Endothelial cell (in vitro differentiated cells): ENCODE results near the gene PCLO. TPM values are rescaled to one million over a fixed set of nuclear protein-coding genes. Genes with fewer than 3 reads are reported as not detected.
A peak's percentile ranks its signal among the peaks of the same experiment; 100 is the strongest.
"Not testable (repeated sequence)": the region's sequence is repeated elsewhere in the genome, so short reads cannot be mapped to it uniquely, and the experiment has no call there.

Experiments
- DNase-seq: peaks from one replicate; pipeline ENCODE4 v3.0.0; 2021; ENCODE audit warnings: low spot score
- H3K27ac Mint-ChIP-seq: one replicate; pipeline ENCODE4 v1.8.0; 2021; ENCODE audit warnings: mixed read lengths, inconsistent platforms; ENCODE audit not compliant: unreplicated experiment
- H3K27me3 Mint-ChIP-seq: one replicate; pipeline ENCODE4 v1.8.0; 2021; ENCODE audit warnings: mild to moderate bottlenecking, moderate library complexity, mixed read lengths, inconsistent platforms; ENCODE audit not compliant: unreplicated experiment
- H3K36me3 Mint-ChIP-seq: one replicate; pipeline ENCODE4 v1.8.0; 2021; ENCODE audit warnings: mild to moderate bottlenecking, low read depth, mixed read lengths, inconsistent platforms; ENCODE audit not compliant: unreplicated experiment
- H3K4me1 Mint-ChIP-seq: one replicate; pipeline ENCODE4 v1.8.0; 2021; ENCODE audit warnings: mild to moderate bottlenecking, mixed read lengths, inconsistent platforms; ENCODE audit not compliant: unreplicated experiment
- H3K4me3 Mint-ChIP-seq: one replicate; pipeline ENCODE4 v1.8.0; 2021; ENCODE audit warnings: mild to moderate bottlenecking, mixed read lengths, inconsistent platforms; ENCODE audit not compliant: unreplicated experiment
- H3K9me3 Mint-ChIP-seq: one replicate; pipeline ENCODE4 v1.8.0; 2021; ENCODE audit warnings: mixed read lengths, inconsistent platforms; ENCODE audit not compliant: unreplicated experiment
- total RNA-seq: library from RNA; stranded (reverse); fragmentation: NEBNext Ultra II Directional; extraction: Animal tissue kit (Norgen Biotek cat#: 25700); gene quantifications from one replicate; pipeline ENCODE4 v1.2.1, GENCODE V29; 2021; ENCODE audit not compliant: unreplicated experiment
- TF ChIP-seq, protein P1 (sequence below): fragments of 200-600 bp; sonication (generic); IDR thresholded peaks from one replicate; pipeline ENCODE4 v1.5.0; 2021; ENCODE audit warnings: antibody characterized with exemption; ENCODE audit not compliant: unreplicated experiment

The PCLO gene
- total RNA-seq, 1 donor from 2014 or later, result 5.1 TPM

DNA sequence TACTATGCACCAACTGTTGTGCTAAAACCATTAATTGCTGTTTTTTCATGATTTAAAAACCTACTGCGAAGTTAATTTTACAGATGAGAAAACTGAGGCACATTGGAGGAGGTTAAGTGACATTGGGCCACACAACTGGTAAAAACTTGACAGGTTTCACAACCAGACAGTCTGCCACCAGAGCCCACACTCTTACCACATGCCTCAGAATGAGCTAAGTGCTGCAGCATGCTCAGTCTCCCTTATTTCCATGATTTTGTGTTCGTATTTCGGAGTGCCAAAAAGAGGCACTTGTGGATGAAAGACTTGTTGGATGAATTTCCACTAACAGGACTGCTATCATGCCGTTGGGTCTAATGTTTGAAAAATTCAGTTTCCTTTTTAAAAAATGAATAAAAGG, 77.4 kb downstream of the PCLO start:
- TF ChIP-seq, protein P1, sequence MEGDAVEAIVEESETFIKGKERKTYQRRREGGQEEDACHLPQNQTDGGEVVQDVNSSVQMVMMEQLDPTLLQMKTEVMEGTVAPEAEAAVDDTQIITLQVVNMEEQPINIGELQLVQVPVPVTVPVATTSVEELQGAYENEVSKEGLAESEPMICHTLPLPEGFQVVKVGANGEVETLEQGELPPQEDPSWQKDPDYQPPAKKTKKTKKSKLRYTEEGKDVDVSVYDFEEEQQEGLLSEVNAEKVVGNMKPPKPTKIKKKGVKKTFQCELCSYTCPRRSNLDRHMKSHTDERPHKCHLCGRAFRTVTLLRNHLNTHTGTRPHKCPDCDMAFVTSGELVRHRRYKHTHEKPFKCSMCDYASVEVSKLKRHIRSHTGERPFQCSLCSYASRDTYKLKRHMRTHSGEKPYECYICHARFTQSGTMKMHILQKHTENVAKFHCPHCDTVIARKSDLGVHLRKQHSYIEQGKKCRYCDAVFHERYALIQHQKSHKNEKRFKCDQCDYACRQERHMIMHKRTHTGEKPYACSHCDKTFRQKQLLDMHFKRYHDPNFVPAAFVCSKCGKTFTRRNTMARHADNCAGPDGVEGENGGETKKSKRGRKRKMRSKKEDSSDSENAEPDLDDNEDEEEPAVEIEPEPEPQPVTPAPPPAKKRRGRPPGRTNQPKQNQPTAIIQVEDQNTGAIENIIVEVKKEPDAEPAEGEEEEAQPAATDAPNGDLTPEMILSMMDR, result no peak
- Mint-ChIP-seq H3K27ac (no peak overlapping the region), H3K27me3 (peaks cover 2% of the 10 kb centered on the region), H3K4me1 (no peaks in the 10 kb centered on the region), H3K36me3 (no peaks in the 10 kb centered on the region), H3K9me3 (no peaks in the 10 kb centered on the region), H3K4me3 (no peak overlapping the region)
- DNase-seq, result no peak

DNA sequence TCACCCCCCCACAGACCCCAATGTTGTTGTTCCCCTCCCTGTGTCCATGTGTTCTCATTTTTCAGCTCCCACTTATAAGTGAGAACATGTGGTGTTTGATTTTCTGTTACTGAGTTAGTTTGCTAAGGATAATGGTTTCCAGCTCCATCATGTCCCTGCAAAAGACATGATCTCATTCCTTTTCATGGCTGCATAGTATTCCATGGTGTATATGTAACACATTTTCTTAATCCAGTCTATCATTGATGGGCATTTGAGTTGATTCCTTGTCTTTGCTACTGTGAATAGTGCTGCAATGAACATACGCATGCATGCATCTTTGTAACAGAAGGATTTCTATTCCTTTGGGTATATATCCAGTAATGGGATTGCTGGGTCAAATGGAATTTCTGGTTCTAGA, 82.8 kb downstream of the PCLO start:
- H3K4me1 Mint-ChIP-seq, H3K9me3 Mint-ChIP-seq, H3K27ac Mint-ChIP-seq, DNase-seq, H3K27me3 Mint-ChIP-seq, H3K4me3 Mint-ChIP-seq, H3K36me3 Mint-ChIP-seq: not testable (repeated sequence)

DNA sequence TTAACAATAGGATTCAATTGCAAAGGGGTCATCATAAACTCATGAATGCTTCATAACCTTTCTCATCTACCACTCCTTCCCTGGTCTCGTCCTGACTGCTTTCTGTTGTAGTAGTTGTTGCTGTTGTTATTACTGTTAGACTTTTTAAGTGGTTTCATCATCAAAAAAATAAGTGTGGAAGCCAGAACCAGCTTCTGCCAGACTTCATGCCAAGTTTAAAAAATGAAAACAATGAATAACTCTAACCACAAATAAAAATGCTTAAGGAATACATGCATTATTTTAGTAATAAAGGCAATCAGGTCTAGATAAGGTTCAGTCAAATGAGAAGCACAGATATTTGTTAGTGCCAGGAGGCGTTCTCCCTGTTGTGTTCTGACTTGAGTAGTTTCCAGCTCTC, 85.4 kb downstream of the PCLO start:
- DNase-seq, result no peak

DNA sequence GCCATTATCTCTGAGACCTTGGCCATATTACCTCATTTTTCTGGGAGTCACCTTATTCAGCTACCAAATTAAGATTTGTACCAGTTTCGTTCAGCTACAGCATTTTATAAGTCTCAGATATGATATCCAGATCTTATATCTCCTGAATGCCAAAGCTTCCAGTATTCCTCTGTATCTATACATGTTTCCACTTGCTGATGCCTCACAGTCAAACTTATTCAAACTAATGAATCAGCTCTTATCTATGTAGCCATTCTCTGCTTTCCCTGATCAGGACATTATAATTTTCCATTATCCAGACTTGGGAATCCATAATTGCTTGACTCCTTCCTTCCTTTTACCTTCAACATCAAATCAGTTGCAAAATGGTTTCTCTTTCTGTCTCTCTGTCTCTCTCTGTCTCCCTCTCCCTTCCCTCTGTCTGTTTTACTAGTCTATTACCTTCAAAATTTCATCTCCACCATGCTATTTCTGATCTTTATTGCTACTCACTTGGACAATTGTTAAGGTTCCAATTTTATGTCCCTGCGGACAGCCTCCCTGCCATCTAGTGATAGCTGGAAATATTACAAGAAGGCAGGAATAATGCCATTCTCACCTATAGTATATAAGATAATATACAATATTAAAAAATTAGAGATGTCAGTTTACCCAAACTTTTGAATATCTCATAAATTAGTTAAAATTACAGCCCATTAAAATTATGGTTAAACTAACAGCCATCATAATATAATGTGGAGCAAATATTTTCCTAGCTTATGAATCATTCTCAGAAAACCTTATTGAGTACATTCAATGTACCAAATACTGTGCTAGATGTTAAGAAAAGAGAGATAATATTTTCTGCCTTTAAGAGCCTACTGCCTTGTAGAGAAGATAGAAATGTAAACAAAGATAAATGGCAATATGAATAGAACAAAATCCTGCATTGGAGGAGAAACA, 89.8 kb downstream of the PCLO start:
- Mint-ChIP-seq H3K27me3 (no peaks in the 10 kb centered on the region), H3K27ac (no peak overlapping the region), H3K9me3 (no peaks in the 10 kb centered on the region), H3K36me3 (no peaks in the 10 kb centered on the region), H3K4me3 (no peak overlapping the region), H3K4me1 (no peaks in the 10 kb centered on the region)
- DNase-seq, result no peak
- TF ChIP-seq, protein P1, result peak; percentile 24

More for the DNA sequence above, 85.4 kb downstream of the PCLO start:
- no peaks in the 10 kb centered on the region for H3K4me1 Mint-ChIP-seq
- H3K36me3 Mint-ChIP-seq, result no peaks in the 10 kb centered on the region
- H3K4me3 Mint-ChIP-seq, result no peak overlapping the region
- TF ChIP-seq, protein P1, result no peak
- H3K27me3 Mint-ChIP-seq, result no peaks in the 10 kb centered on the region
- H3K9me3 Mint-ChIP-seq, result no peaks in the 10 kb centered on the region
- no peak overlapping the region for H3K27ac Mint-ChIP-seq

DNA sequence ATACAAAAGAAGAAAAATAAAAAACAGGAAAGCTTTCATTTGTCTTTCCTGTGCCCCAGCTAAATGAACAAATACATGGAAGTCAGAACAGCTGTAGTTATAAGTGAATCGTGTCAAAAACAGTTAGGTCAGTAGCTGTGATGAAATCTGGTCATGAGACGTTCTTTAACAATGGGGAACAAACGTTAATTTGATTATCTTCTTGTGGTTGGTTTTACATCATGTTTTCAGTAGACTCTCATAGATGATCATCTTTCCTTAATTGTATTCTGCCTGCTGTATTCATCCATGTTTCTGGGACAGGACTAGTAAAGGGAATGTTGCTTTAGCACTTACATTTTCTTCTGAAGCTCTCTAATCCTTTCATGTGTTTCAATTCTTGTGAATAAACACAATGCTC, 97.0 kb downstream of the PCLO start:
- Mint-ChIP-seq H3K36me3 (no peaks in the 10 kb centered on the region), H3K4me1 (peaks cover 10% of the 10 kb centered on the region), H3K4me3 (no peak overlapping the region), H3K27me3 (no peaks in the 10 kb centered on the region), H3K27ac (peak overlapping the region; percentile 92), H3K9me3 (no peaks in the 10 kb centered on the region)
- DNase-seq, result no peak
- TF ChIP-seq, protein P1, result no peak
